IPS-20b (cell line): Measurements from ENCODE around the gene SAMD14.

Experiments used
- H3K27ac ChIP-seq: one replicate; pipeline ENCODE4 v1.5.1; 2013; ENCODE audit warnings: low read length
- H3K27me3 ChIP-seq: 2 replicates; pipeline ENCODE4 v1.6.1; 2013; ENCODE audit warnings: mild to moderate bottlenecking, low read length, inconsistent platforms; ENCODE audit not compliant: insufficient read depth
- H3K36me3 ChIP-seq: 2 replicates; pipeline ENCODE4 v1.6.1; 2013; ENCODE audit warnings: low read depth, mild to moderate bottlenecking, inconsistent platforms, low read length, moderate library complexity; ENCODE audit not compliant: insufficient read depth
- H3K4me1 ChIP-seq: 2 replicates; pipeline ENCODE4 v1.6.1; 2013; ENCODE audit warnings: mild to moderate bottlenecking, control low read depth, inconsistent platforms, low read length, moderate library complexity; ENCODE audit not compliant: insufficient read depth
- H3K4me3 ChIP-seq: 2 replicates; pipeline ENCODE4 v1.5.1; 2013; ENCODE audit warnings: mild to moderate bottlenecking, low read length, inconsistent platforms
- H3K9ac ChIP-seq: 2 replicates; pipeline ENCODE4 v1.6.1; 2013; ENCODE audit warnings: low read depth, mild to moderate bottlenecking, inconsistent platforms, low read length, moderate library complexity
- H3K9me3 ChIP-seq: 2 replicates; pipeline ENCODE4 v1.6.1; 2013; ENCODE audit warnings: mild to moderate bottlenecking, low read depth, low read length, inconsistent platforms; ENCODE audit not compliant: insufficient read depth

The SAMD14 gene

DNA sequence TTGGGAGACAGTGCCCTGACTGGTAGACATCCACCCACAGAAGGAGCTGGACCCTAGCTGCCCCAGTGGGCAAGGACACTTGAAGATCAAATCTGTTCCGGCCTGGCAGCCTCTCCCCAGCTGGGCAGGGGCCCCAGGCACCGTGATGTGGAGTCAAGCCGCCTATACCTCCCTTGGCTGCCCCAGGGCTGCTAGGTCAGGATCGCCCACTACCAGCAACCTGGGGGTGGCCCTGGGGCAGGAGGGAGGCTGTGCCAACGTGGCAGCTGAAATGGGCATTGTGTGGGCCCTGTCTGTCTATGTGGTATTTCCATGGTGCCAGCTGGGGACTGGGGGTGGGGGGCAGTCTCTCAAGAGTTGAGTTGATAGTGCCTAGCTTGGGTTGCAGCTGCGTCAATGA is 33.9 kb downstream of the SAMD14 start:
- Histone ChIP-seq H3K9me3 (no peaks in the 10 kb centered on the region), H3K4me3 (peak overlapping the region; percentile 74), H3K36me3 (peaks cover 4% of the 10 kb centered on the region; the same call in 1 of the 2 replicates), H3K27ac (no peak overlapping the region), H3K27me3 (no peaks in the 10 kb centered on the region), H3K4me1 (peaks cover 9% of the 10 kb centered on the region; the same call in 1 of the 2 replicates), H3K9ac (peak overlapping the region; percentile 79; the same call in 1 of the 2 replicates)

GRCh38 chr17:50095626-50096037 is 34.3 kb downstream of the SAMD14 start:
- Histone ChIP-seq H3K27me3 (no peaks in the 10 kb centered on the region), H3K4me3 (peak overlapping the region; percentile 74), H3K4me1 (peaks cover 5% of the 10 kb centered on the region; the same call in 1 of the 2 replicates), H3K9ac (peak overlapping the region; percentile 79; the same call in 1 of the 2 replicates), H3K9me3 (no peaks in the 10 kb centered on the region), H3K27ac (no peak overlapping the region), H3K36me3 (peaks cover 4% of the 10 kb centered on the region; the same call in 1 of the 2 replicates)

DNA sequence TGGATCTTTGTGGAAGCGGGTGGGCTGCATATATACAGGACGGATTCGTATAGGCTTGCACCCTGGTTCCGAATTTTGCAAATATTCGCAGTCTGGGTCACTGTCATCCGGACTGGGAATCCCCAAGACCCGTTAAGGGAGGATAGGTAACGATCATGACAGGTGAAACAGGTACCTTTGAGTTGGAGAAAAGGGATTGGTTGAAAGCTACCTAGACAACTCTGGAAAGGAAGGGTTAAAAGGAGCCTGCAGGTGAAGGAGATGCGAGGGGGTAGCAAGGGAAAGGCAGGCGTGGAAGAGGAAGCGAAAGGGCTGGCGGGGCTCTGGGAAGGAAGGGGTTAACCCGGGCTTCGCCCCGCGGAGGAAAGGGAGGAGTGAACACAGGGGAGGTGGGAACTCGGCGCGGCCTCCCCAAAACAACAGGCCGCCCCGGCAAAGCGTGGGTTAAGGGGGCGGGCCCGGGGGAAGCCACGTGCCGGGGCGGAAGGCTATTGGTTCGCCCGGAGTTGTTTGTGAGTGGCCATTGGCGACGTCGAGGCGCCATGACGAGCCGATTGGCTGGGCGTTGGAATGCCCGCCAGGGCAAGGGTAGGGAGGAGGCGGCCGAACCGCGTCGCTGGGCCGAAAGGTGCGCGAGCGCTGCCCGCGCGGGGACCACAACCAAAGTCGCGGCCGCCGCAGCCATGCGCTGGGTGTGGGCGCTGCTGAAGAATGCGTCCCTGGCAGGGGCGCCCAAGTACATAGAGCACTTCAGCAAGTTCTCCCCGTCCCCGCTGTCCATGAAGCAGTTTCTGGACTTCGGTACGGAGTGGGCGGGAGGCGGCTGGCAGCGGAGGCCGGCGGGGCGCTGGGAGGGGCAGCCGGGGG is 35.0 kb downstream of the SAMD14 start, which contains the start of gene PDK2:
Gene PDK2, plus strand, starts transcription at position 599 of the 867 bp plus-strand sequence. Its CDS starts 85 bp downstream, at position 684.
- H3K27ac ChIP-seq, result no peak within 1 kb of the TSS
- peaks cover 4% of the 10 kb centered on the region; the same call in 1 of the 2 replicates for H3K36me3 ChIP-seq
- H3K4me1 ChIP-seq, result peaks cover 3% of the 10 kb centered on the region; the same call in 1 of the 2 replicates
- H3K9ac ChIP-seq, result peak within 1 kb of the TSS; percentile 79; the same call in 1 of the 2 replicates
- H3K9me3 ChIP-seq, result no peaks in the 10 kb centered on the region
- no peaks in the 10 kb centered on the region for H3K27me3 ChIP-seq
- peak within 1 kb of the TSS; percentile 74 for H3K4me3 ChIP-seq

- no peak overlapping the region for H3K27ac ChIP-seq
- no peaks in the 10 kb centered on the region for H3K9me3 ChIP-seq
- peaks cover 4% of the 10 kb centered on the region; the same call in 1 of the 2 replicates for H3K36me3 ChIP-seq
- H3K4me3 ChIP-seq, result peak overlapping the region; percentile 74
- no peaks in the 10 kb centered on the region for H3K27me3 ChIP-seq
- H3K4me1 ChIP-seq, result peaks cover 3% of the 10 kb centered on the region; the same call in 1 of the 2 replicates
- H3K9ac ChIP-seq, result no peak overlapping the region
Measured at GRCh38 chr17:50094243-50094752, 35.7 kb downstream of the SAMD14 start.

DNA sequence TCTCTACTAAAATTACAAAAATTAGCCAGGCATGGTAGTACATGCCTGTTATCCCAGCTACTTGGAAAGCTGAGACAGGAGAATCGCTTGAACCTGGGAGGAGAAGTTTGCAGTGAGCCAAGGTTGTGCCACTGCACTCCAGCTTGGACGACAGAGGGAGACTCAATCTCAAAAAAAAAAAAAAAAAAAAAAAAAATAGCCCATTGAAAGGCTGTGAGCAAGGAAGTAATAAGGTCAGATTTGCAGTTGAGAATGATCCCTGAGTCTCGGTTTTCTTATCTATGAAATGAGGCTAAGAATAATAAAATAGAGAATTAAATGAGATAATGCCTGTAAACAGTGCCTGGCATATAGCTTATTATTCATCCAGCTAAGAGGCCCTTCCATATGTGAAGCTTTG is 36.2 kb downstream of the SAMD14 start:
- Histone ChIP-seq H3K4me1 (peaks cover 3% of the 10 kb centered on the region; the same call in 1 of the 2 replicates), H3K4me3 (no peak overlapping the region; the same call in 1 of the 2 replicates), H3K9ac (no peak overlapping the region), H3K27ac (no peak overlapping the region), H3K9me3 (no peaks in the 10 kb centered on the region), H3K27me3 (no peaks in the 10 kb centered on the region), H3K36me3 (peaks cover 4% of the 10 kb centered on the region; the same call in 1 of the 2 replicates)

- H3K9ac ChIP-seq, result no peak overlapping the region
- no peak overlapping the region for H3K4me3 ChIP-seq
- no peaks in the 10 kb centered on the region for H3K9me3 ChIP-seq
- peaks cover 4% of the 10 kb centered on the region; the same call in 1 of the 2 replicates for H3K36me3 ChIP-seq
- H3K27me3 ChIP-seq, result no peaks in the 10 kb centered on the region
- H3K27ac ChIP-seq, result no peak overlapping the region
- peaks cover 3% of the 10 kb centered on the region; the same call in 1 of the 2 replicates for H3K4me1 ChIP-seq
Measured at GRCh38 chr17:50093246-50093645, 36.7 kb downstream of the SAMD14 start.

DNA sequence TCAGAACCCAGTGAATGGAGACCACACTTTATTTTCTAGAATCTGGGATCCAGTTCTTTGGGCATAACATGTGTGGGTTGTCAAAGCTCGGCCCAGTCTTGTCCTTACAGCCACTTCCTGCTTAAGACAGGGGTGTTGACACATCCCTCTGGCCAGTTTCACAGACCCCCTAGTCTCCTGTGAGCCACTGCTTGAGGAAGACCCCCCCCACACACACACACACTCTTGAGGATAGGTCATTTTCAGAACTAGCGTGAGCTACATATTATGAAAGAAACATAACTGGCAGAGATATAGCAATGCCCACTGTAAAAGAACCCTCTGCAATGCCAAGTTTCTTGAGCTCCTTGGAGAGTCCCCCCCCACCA is 38.1 kb downstream of the SAMD14 start:
- Histone ChIP-seq H3K9ac (no peak overlapping the region), H3K27me3 (no peaks in the 10 kb centered on the region), H3K36me3 (no peaks in the 10 kb centered on the region), H3K4me3 (no peak overlapping the region), H3K9me3 (no peaks in the 10 kb centered on the region), H3K4me1 (peaks cover 3% of the 10 kb centered on the region; the same call in 1 of the 2 replicates), H3K27ac (no peak overlapping the region)

DNA sequence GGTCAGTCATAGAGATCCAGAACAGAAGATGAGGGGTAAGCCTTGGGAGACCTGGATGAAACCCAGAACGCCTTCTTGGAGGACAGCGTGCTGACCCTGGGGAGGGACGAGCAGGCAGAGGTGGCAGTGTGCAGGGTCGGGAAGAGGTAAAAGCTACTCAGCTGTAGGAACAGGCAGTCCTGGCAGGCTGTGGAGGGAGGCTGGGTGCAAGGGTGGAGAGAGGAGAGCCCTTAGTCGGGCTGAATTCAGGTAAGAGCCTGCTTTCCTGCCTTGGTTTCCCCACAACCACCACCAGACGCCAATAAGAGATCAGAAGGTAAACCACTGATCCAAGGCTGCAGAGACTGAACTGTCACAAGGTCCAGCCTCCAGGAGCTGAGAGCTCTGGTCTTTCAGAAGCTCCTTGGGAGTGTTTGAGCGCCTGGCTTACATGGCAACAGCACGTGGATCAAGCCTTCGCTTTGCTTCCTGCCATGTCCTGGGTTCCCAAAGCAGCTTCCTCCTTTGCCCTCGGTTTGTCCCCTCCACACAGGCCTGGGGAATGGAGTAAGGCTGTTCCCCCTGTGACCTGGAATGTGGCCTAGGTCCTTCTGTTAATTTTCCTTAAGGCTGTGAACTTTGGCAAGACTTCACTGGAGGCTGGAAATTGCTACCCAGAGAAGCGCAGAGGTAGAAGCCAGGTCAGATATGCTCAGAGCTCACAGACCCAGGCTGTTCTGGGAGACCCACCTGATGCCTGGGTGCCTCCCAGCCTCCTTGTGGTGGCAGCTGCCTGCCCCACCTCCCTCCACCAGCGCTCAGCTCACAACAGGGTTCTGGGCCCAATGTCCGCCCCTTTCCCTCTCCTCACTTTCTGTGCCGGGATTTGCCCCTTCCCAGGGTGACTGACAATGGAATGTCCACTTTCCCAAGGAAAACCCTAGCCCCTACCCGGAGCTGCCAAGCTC is 38.7 kb downstream of the SAMD14 start:
- Histone ChIP-seq H3K9ac (no peak overlapping the region), H3K36me3 (no peaks in the 10 kb centered on the region), H3K27ac (no peak overlapping the region)

GRCh38 chr17:50090071-50090470 is 39.9 kb downstream of the SAMD14 start:
- H3K27ac ChIP-seq, result no peak overlapping the region
- no peak overlapping the region for H3K4me3 ChIP-seq
- no peaks in the 10 kb centered on the region for H3K27me3 ChIP-seq
- no peaks in the 10 kb centered on the region for H3K4me1 ChIP-seq
- no peaks in the 10 kb centered on the region for H3K9me3 ChIP-seq
- H3K36me3 ChIP-seq, result no peaks in the 10 kb centered on the region
- no peak overlapping the region for H3K9ac ChIP-seq

More for the DNA sequence above, 38.7 kb downstream of the SAMD14 start:
- peaks cover 3% of the 10 kb centered on the region; the same call in 1 of the 2 replicates for H3K4me1 ChIP-seq
- no peaks in the 10 kb centered on the region for H3K27me3 ChIP-seq
- no peaks in the 10 kb centered on the region for H3K9me3 ChIP-seq
- no peak overlapping the region for H3K4me3 ChIP-seq

DNA sequence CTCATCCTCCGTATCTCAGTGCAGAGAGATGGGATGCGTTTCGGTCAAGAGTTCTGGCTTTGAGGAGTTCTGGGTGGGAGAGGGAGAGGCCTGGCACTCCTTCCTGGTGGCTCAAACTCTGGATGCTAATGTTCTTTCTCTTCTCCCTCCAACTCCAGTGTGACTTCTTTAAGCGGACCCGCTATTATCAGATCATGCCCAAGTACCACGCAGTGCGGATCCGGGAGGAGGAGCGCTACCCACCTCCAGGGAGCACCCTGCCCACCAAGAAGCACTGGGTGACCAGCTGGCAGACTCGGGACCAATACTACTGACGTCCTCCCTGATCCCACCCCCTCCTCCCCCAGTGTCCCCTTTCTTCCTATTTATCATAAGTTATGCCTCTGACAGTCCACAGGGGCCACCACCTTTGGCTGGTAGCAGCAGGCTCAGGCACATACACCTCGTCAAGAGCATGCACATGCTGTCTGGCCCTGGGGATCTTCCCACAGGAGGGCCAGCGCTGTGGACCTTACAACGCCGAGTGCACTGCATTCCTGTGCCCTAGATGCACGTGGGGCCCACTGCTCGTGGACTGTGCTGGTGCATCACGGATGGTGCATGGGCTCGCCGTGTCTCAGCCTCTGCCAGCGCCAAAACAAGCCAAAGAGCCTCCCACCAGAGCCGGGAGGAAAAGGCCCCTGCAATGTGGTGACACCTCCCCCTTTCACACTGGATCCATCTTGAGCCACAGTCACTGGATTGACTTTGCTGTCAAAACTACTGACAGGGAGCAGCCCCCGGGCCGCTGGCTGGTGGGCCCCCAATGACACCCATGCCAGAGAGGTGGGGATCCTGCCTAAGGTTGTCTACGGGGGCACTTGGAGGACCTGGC is 40.8 kb downstream of the SAMD14 start:
- Histone ChIP-seq H3K4me1 (no peaks in the 10 kb centered on the region), H3K27me3 (no peaks in the 10 kb centered on the region), H3K9me3 (no peaks in the 10 kb centered on the region), H3K4me3 (no peak overlapping the region), H3K36me3 (no peaks in the 10 kb centered on the region), H3K27ac (no peak overlapping the region), H3K9ac (no peak overlapping the region)
